ENCODE data around the gene CLPTM1L.
A peak's percentile ranks its signal among the peaks of the same experiment; 100 is the strongest.
"Not testable (repeated sequence)": the region's sequence is repeated elsewhere in the genome, so short reads cannot be mapped to it uniquely, and the experiment has no call there.

CLPTM1L gene

DNA sequence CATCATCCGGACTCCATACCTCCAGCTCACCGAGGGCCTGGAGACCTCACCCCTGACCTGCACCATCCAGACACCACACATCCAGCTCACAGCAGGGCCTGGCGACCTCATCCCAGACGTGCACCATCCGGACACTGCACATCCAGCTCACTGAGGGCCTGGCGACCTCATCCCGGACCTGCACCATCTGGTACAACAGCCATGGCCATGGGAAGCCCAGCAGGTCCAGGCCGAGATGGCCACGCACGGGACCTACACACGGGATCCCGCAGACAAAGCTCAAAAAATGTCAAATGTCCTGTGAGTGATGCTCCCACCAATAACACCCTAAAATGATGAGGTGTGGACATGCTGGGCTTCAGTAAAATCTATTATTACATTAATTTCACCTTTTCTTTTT lies 59.8 kb downstream of the CLPTM1L start:
- DNase-seq: no peak

DNA sequence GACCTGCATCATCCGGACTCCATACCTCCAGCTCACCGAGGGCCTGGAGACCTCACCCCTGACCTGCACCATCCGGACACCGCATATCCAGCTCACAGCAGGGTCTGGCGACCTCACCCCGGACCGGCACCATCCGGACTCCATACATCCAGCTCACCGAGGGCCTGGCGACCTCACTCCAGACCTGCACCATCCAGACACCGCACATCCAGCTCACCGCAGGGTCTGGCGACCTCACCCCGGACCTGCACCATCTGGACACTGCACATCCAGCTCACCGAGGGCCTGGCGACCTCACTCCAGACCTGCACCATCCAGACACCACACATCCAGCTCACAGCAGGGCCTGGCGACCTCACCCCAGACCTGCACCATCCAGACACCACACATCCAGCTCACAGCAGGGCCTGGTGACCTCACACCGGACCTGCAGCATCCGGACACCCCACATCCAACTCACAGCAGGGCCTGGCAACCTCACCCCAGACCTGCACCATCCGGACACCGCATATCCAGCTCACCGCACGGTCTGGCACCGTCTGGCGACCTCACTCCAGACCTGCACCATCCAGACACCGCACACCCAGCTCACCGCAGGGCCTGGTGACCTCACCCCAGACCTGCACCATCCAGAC lies 60.4 kb downstream of the CLPTM1L start:
- peak; percentile 23 for DNase-seq

DNA sequence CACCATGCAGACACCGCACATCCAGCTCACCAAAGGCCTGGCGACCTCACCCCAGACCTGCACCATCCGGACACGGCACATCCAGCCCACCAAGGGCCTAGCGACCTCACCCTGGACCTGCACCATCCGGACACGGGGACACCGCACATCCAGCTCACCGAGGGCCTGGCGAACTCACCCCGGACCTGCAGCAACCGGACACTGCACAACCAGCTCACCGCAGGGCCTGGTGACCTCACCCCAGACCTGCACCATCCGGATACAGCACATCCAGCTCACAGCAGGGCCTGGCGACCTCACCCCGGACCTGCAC lies 61.2 kb downstream of the CLPTM1L start:
- peak; percentile 18 for DNase-seq

DNA sequence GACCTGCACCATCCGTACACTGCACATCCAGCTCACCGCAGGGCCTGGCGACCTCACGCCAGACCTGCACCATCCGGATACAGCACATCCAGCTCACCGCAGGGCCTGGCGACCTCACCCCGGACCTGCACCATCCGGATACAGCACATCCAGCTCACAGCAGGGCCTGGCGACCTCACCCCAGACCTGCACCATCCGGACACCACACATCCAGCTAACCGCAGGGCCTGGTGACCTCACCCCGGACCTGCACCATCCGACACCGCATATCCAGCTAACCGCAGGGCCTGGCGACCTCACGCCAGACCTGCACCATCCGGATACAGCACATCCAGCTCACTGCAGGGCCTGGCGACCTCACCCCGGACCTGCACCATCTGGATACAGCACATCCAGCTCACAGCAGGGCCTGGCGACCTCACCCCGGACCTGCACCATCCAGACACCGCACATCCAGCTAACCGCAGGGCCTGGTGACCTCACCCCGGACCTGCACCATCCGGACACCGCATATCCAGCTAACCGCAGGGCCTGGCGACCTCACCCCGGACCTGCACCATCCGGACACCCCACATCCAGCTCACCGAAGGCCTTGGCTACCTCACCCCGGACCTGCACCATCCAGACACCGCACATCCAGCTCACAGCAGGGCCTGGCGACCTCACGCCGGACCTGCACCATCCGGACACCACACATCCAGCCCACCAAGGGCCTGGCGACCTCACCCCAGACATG lies 61.7 kb downstream of the CLPTM1L start:
- DNase-seq: peak; percentile 2

DNA sequence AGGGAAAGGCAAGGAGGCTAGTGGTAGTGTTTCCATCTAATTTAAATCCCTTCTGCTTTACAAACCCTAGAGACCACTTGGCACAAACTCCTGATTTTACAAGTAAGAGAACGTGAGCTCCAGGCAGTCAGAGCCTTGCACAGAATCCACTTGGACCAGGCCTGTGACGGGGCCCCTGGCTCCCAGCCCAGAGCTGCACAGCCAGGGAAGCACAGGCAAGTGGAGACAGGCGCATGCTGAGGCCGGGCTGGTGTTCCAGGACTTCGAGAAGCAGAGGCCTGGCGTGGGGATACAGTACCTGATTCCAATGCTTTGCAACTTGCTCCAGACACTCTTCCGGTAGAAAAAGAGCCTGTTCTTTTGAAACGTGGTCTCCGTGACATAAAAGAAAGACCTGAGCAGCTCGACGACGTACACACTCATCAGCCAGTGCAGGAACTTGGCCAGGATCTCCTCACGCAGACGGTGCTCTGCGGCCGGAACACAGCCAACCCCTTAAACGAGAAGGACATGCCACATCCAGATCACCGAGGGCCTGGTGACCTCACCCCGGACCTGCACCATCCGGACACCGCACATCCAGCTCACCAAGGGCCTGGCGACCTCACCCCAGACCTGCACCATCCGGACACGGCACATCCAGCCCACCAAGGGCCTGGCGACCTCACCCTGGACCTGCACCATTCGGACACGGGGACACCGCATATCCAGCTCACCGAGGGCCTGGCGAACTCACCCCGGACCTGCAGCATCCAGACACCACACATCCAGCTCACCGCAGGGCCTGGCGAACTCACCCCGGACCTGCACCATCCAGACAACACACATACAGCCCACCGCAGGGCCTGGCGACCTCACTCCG lies 62.5 kb downstream of the CLPTM1L start:
- DNase-seq: peak; percentile 37

DNA sequence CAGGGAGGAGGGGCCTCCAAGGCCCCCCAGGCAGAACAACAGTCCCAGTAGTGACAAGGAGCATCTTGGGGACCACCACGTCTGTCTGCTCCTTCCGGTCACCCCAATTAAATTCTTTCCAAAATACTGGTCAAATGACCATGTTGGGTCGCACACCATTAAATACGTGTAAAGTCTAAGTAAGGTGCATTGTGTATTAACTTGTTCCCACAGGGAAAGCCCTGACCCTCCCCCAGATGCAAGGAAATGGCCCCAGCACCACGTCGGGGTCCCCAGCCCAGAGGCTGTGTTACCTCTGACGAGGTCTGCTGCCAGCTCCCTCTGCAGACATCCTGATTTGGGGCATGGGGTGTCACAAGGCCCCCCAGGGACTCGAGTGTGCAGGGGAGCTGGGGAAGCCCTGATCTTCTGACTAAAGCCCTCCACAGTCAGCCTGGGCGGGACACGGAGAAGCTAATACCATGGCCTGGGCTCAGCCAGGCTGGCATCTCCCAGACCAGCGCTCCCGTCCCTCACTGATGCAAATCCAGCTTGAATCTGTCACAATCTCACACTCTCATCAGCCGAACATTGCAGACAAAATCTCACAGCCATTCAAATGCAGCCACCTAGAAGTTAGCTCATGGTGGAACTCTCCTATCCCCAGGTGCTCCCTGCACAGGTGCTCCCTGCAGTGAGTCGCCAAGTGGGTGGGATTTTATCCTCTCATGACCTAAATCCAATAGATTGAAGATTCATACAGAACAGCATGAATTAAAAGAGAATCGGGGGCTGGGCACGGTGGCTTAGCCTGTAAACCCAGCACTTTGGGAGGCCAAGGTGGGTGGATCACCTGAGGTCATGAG lies 63.6 kb downstream of the CLPTM1L start:
- DNase-seq: peak; percentile 22

DNA sequence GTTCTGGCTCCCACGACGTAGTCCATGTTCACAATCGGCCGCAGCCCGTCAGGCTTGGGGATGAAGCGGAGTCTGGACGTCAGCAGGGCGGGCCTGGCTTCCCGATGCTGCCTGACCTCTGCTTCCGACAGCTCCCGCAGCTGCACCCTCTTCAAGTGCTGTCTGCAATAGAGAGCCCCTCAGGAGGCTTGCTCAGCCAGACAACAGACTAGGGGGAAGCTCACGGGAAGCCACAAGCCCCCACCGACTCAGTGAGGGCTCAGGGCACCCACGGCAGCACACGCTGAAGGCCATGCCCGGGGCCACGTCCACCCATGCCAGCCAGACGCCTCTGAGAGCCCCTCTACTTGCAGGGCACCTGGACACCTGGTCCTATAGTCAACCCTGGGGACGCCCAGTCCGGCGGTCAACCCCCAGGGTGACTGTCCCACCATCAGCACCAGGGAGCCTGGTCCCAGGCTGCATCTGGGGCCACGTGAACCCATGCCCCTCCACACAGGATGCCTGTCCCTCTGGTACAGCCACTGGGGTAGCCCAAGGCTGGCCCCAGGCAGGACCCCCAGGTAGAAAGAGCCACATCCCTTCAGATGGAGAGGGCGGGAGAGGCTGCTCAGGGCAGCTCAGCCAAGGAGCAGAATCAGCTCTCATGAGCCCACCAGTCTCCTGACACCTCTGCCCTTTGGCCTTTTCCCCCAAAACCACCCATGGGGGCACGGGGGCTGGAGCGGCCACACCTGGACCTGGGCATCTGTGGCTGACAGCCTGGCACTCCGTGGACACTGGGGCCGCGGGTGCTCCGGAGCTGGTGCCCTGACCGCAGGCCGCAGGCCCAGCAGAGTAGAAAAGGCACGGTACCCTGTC lies 64.5 kb downstream of the CLPTM1L start:
- peak; percentile 34 for DNase-seq

DNA sequence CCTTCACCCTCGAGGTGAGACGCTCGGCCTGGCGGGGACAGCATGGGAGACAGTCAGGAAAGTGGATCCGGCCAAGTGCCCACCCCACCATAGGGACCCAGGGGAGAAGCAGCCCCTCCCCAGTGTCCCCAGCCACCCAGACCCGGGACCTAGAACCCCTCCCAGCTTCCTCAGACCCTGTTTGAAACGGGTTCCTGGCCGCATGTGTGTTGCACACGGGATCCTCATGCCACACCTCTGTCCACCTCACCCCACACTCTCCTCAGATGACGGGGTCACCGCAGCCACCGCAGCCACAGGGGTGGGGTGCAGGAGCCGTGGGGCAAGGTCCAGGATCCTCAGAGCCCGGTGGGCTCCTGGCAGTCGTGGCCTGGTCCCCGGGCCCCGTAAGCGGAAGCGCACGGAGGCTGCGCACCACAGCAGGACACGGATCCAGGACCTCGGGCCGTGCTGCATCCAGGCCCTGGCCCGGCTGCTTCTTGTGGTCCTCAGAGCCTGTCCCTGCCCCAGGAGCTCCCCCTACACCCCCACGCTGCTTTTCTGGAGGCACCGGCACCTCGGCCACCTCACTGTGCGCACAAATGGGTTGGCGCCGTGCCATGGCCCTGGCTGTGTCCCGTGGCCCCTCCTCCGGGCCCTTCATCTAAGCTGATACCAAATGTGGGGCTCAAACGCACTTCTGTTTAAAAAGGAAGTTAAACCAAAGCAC lies 65.3 kb downstream of the CLPTM1L start:
- no peak for DNase-seq

DNA sequence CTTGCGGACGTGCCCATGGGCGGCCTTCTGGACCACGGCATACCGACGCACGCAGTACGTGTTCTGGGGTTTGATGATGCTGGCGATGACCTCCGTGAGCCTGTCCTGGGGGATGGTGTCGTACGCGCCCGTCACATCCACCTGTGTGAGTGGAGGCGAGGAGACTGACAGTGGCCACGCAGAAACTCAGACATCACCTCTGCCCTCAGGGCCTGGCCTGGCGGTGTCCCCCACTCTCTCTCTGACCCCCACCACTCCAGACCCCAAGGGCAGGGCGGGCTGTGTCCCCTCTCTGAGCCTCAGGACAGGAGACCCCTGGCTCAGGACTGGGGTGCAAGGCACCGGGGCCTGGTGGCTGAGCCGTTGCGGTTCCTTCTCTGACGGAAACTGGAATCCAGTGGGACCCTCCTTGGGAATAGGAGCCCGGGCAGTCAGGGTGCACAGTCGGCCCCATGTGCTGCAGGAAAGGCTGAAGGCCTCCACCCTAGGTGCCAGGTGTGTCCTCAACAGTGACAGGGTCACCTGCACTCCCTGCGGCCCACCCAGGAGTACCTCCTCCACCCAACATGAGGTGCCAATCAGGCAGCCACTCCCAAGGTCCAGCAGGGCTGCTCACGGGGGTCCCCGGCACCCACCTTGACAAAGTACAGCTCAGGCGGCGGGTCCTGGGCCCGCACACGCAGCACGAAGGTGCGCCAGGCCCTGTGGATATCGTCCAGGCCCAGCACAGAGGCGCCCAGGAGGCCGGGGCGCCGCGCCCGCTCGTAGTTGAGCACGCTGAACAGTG lies 66.0 kb downstream of the CLPTM1L start:
- DNase-seq: no peak

DNA sequence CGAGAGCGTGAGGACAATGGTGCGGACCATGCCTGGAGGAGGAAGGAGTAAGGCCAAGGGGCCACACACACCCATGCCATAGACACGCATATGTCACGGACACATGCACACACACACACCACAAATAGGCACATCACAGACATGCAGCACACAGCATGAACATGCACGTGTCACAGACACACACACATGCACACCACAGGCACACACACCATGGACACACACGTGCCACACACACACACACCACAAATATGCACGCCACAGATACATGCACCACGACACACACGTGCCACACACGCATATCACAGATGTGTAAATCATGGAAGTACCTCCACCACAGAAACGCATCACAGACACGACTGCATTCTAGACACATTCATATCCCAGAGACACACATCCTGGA lies 66.7 kb downstream of the CLPTM1L start:
- DNase-seq: no peak

DNA sequence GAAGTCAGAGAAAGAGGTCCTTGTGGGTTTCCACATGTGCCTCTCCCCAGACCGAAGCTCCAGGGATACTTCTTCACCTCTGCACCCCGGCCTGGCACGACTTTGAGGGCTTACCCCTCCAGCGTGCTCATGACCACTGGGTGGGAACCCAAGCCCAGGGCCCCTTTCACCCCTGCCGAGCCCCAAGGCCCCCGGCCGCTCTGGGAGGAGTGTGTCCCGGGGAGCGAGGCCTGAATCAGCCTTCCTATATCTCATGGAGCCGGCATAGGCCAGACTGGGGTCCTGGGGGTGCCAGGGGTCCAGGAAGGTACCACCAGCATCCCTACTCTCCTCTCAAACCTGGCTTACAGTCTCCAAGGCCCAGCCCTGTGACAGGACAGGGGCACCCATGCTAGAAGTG lies 67.1 kb downstream of the CLPTM1L start:
- DNase-seq: no peak

DNA sequence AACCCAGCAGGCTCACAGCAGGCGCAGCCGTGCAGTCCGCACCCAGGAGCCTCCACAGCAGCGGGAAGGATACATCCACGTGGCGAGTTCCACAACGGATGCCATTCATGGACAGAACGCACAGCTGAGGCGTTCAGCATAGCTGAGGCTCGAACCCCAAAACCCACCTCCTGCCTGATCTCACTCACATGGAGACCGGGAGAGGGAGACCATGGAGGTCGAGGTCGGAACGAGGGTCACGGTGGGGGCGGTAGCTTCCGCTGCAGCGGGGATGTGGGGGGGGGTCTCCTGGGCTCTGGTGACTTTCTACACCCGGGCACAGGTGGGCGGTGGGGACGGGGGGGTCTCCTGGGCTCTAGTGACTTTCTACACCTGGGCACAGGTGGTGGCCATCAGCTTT lies 67.6 kb downstream of the CLPTM1L start:
- no peak for DNase-seq

DNA sequence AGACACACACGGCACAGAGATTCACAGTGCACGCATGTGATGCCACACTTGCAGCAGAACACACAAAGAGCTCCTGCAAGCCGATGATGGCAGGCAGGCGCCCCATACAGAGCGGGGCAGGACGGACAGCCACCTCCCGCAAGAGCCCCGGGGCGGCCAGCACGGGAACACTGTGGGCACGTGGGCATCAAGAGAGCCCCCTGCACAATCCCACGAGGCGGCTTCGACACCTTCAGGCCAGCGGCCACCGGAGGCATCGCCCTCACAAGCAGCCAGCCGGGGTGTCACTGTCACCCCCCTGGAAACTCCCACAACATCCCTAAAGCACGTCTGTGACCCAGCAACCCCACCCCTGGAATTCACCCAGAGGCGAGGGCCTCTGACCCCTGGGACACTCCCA lies 68.0 kb downstream of the CLPTM1L start:
- no peak for DNase-seq

DNA sequence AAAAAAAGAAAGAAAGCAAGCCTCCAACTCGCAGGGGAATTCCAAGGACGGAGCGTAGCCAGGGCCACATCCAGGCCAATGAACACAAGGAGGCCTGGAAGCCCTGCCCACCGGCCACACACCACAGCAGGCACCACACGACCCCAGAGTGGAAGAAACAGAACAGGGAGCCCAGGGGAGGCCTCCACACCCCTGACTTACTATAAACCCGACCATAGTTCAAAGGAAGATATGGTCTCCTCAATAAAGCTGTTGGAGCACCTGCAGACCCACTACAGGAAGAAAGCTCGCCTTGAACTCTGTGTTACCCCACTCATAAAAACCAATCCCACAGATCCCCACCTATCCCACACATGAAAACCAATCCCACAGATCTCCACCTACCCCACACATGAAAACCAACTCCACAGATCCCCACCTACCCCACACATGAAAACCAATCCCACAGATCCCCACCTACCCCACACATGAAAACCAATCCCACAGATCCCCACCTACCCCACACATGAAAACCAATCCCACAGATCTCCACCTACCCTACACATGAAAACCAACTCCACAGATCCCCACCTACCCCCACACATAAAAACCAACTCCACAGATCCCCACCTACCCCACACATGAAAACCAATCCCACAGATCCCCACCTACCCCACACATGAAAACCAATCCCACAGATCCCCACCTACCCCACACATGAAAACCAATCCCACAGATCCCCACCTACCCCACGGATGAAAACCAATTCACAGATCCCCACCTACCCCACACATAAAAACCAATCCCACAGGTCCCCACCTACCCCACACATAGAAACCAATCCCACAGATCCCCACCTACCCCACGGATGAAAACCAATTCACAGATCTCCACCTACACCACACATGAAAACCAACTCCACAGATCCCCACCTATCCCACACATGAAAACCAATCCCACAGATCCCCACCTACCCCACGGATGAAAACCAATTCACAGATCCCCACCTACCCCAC lies 69.2 kb downstream of the CLPTM1L start:
- not testable (repeated sequence) for DNase-seq

DNA sequence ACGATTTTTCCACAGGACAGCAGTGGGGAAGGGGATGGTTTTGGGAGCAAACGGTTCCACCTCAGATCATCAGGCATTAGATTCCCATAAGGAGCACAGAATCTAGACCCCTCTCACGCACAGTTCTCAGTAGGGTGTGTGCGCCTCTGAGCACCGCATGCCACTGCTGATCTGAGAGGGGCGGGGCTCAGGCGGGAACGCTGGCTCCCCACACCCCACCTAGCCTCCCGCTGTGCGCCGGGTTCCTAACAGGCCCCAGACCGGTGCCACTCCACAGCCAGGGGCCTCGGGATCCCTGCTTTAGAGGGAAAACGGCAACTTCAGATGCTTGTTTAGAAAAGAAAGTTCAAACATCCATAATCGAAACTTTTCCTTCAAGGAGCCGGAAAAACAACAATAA lies 70.4 kb downstream of the CLPTM1L start:
- no peak for DNase-seq

DNA sequence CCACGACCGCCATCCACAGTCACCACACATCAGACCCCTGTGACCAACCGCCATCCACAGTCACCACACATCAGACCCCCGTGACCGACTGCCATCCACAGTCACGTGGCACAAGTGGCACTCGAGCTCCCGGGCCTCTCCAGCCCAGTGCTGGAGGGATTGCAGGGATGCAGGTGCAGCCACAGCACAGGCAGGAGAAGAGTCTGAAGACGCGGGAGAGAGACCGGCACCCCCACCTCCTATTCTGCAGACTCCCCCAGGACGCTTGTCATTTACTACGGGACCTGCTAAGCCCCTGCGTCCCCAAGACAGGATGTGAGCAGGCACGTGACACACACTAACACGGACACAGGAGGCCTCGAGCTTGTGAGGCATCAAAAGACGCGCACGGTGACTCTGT lies 71.2 kb downstream of the CLPTM1L start:
- no peak for DNase-seq

DNA sequence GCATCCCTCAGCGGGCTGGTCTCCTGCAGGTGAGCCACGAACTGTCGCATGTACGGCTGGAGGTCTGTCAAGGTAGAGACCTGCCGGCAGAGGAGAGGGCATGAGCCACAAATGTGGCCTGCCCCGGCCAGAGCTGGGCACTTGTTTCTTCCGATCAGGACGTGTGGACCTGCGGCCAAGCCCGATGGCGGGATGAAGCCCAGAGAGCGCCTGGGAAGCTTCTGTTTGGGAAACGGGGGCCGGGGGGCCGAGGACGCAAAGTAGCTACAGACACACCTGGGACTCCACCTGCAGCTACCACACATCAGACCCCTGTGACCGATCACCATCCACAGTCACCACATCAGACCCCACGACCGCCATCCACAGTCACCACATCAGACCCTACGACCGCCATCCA lies 72.7 kb downstream of the CLPTM1L start:
- DNase-seq: no peak

DNA sequence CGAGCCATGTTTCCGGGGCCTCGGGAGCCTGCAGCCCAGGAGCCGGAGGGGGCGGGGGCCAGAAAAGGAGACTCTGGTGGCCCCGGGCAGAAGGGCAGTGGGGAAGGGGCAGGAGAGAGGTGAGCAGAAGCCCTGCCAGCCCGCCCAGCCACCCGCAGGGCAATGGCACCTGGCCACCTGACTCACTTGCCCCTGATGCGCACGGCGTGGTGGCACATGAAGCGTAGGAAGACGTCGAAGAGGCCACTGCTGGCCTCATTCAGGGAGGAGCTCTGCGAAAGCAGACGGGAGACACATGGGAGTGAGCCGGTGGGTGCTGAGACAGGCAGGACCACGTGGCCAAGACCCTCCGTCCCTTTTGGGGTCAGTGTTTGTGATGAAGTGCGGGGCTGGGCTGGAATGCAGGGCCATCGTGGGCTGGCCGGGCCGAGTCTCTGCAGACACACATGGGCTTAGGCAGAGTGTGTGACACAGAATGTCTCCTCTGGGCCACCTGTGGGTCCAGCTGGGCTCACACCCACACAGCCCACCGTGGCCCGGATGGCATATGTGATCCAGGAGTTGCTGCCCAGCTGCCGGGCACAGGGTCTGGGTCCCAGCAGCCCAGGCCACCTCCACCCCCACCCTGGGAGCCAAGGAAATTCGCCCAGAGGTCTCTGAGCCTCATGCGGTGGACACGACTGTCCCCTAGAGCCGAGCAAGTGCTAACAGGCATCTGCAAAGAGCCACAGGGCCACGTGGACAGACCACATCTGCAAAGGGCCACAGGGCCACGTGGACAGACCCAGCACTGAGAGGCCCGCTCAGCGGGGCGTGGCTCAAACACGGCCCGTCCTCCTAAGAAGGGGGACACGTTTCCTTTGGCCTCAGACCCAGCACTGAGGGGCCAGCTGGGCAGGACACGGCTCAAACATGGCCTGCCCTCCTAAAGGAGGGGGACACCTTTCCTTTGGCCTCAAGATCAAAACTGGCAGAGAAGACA lies 73.7 kb downstream of the CLPTM1L start:
- DNase-seq: no peak

All from right forelimb (tissue), 1 donor.